Measurements from ENCODE around the gene RUFY3. TPM values are rescaled to one million over a fixed set of nuclear protein-coding genes. Genes with fewer than 3 reads are reported as not detected.

The RUFY3 gene
- total and polyA plus RNA-seq, 9 of the 15 experiments (the other 6 are each of a cell fraction or from before 2014, with no cell fraction given) = 4.2 to 31.1 (median 21.5) TPM

DNA sequence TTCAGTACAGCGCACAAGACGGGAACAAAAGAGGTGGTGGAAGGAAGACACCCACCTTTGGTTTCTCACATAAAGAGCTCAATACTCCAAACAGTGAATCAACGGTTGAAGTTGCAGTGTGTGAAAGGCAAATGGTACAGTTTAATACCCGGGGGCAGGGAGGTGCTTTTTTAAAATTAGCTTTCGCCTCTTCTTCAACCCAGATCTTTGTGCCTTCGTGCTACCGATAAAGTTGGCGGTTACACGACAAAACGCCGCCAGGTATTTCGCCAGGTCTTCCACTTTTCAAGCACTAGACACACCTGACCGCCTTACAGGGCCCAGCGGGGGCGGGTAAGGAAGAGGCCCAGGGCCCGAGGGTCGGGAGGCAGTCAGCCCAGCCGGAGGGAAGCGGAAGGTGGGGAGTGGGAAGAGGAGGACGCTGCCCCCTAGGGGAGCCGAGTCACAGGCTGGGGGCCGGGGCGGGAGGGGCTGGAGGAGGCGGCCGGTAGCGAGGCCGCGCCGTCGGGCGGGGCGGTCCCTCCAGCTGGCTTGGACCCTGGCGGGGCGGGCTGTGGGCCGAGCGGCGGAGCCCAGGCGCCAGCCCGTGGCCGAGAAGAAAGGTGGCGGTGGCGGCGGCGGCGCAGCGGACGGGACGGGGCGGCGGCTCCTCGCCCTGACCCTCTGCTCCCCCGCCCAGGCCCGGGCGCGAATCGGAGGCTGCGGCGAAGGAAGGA, 17.4 kb upstream of the RUFY3 start (continued):
- TF ChIP-seq SMAD3 (CRISPR knock-in tag; conservative IDR thresholded peaks at IDR 0.05) (0 out of 2 replicates have a peak, but pooled peaks have one; percentile 23), EZH2 (IDR thresholded peaks at IDR 0.05; ENCODE audit: borderline replicate concordance, low read depth, low read length) (no peak), ATF7 (IDR thresholded peaks at IDR 0.05) (no peak), KLF10 (CRISPR knock-in tag; IDR thresholded peaks at IDR 0.05) (no peak), ILK (tag; IDR thresholded peaks at IDR 0.05; ENCODE audit: borderline replicate concordance, low read depth) (no peak), ILF3 (IDR thresholded peaks at IDR 0.05; ENCODE audit: borderline replicate concordance) (no peak), EP400 (IDR thresholded peaks at IDR 0.05) (0 out of 2 replicates have a peak, but pooled peaks have one; percentile 37), TEAD2 (tag; IDR thresholded peaks at IDR 0.05) (no peak), NR2C1 (IDR thresholded peaks at IDR 0.05) (no peak), NR2C1 (tag; IDR thresholded peaks at IDR 0.05) (no peak), ZNF3 (CRISPR knock-in tag; IDR thresholded peaks at IDR 0.05) (no peak), RBM15 (IDR thresholded peaks at IDR 0.05; ENCODE audit: insufficient read depth, low read length) (no peak), ZNF408 (CRISPR knock-in tag; IDR thresholded peaks at IDR 0.05; ENCODE audit: low read depth) (no peak), FOSL1 (tag; conservative IDR thresholded peaks at IDR 0.05) (no peak), STAT5B (CRISPR knock-in tag; IDR thresholded peaks at IDR 0.05) (no peak), GABPB1 (CRISPR knock-in tag; IDR thresholded peaks at IDR 0.05) (peak; percentile 52; the same call in 1 of the 2 replicates), KLF1 (tag; IDR thresholded peaks at IDR 0.05) (no peak), ADNP (tag; IDR thresholded peaks at IDR 0.05) (no peak)
- TF ChIP-seq, protein P1, sequence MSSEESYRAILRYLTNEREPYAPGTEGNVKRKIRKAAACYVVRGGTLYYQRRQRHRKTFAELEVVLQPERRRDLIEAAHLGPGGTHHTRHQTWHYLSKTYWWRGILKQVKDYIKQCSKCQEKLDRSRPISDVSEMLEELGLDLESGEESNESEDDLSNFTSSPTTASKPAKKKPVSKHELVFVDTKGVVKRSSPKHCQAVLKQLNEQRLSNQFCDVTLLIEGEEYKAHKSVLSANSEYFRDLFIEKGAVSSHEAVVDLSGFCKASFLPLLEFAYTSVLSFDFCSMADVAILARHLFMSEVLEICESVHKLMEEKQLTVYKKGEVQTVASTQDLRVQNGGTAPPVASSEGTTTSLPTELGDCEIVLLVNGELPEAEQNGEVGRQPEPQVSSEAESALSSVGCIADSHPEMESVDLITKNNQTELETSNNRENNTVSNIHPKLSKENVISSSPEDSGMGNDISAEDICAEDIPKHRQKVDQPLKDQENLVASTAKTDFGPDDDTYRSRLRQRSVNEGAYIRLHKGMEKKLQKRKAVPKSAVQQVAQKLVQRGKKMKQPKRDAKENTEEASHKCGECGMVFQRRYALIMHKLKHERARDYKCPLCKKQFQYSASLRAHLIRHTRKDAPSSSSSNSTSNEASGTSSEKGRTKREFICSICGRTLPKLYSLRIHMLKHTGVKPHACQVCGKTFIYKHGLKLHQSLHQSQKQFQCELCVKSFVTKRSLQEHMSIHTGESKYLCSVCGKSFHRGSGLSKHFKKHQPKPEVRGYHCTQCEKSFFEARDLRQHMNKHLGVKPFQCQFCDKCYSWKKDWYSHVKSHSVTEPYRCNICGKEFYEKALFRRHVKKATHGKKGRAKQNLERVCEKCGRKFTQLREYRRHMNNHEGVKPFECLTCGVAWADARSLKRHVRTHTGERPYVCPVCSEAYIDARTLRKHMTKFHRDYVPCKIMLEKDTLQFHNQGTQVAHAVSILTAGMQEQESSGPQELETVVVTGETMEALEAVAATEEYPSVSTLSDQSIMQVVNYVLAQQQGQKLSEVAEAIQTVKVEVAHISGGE (CRISPR knock-in tag; IDR thresholded peaks at IDR 0.05) = peak in 1 of 3 experiments; percentile 64; a peak in 2 of 6 replicates
- TF ChIP-seq, protein P2, sequence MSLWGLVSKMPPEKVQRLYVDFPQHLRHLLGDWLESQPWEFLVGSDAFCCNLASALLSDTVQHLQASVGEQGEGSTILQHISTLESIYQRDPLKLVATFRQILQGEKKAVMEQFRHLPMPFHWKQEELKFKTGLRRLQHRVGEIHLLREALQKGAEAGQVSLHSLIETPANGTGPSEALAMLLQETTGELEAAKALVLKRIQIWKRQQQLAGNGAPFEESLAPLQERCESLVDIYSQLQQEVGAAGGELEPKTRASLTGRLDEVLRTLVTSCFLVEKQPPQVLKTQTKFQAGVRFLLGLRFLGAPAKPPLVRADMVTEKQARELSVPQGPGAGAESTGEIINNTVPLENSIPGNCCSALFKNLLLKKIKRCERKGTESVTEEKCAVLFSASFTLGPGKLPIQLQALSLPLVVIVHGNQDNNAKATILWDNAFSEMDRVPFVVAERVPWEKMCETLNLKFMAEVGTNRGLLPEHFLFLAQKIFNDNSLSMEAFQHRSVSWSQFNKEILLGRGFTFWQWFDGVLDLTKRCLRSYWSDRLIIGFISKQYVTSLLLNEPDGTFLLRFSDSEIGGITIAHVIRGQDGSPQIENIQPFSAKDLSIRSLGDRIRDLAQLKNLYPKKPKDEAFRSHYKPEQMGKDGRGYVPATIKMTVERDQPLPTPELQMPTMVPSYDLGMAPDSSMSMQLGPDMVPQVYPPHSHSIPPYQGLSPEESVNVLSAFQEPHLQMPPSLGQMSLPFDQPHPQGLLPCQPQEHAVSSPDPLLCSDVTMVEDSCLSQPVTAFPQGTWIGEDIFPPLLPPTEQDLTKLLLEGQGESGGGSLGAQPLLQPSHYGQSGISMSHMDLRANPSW (CRISPR knock-in tag; IDR thresholded peaks at IDR 0.05) = no peak
- TF ChIP-seq, protein P3, sequence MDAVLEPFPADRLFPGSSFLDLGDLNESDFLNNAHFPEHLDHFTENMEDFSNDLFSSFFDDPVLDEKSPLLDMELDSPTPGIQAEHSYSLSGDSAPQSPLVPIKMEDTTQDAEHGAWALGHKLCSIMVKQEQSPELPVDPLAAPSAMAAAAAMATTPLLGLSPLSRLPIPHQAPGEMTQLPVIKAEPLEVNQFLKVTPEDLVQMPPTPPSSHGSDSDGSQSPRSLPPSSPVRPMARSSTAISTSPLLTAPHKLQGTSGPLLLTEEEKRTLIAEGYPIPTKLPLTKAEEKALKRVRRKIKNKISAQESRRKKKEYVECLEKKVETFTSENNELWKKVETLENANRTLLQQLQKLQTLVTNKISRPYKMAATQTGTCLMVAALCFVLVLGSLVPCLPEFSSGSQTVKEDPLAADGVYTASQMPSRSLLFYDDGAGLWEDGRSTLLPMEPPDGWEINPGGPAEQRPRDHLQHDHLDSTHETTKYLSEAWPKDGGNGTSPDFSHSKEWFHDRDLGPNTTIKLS (IDR thresholded peaks at IDR 0.05; ENCODE audit: borderline replicate concordance, low read depth) = no peak

Data from K562 (cell line).